Activated CD8-positive, alpha-beta T cell treated with anti-CD3 and anti-CD28 coated beads for 36 hours (primary cell): Measurements from ENCODE around the gene CCDC70. TPM values are rescaled to one million over a fixed set of nuclear protein-coding genes. Genes with fewer than 3 reads are reported as not detected.

Experiments
- ATAC-seq: fragments of 200-7000 bp; cut with Tn5 transposase; one replicate; pipeline ENCODE4 v1.10.0; 2021; ENCODE audit warnings: mild to moderate bottlenecking, moderate library complexity
- CTCF ChIA-PET: fragments of 350-600 bp; sonication (Branson Sonifier 250); formaldehyde crosslinking; loops from one replicate; lab custom pipeline; 2021; ENCODE audit warnings: antibody characterized with exemption; lab: Charles Lee
- POLR2A ChIA-PET: fragments of 350-600 bp; sonication (Branson Sonifier 250); formaldehyde crosslinking; loops from one replicate; lab custom pipeline; 2021; ENCODE audit warnings: antibody characterized with exemption; lab: Charles Lee
- DNase-seq: peaks from one replicate; pipeline ENCODE4 v3.0.0-alpha.2; 2020
- H3K27ac Mint-ChIP-seq: one replicate; pipeline ENCODE4 v1.8.0; 2021; ENCODE audit warnings: mild to moderate bottlenecking, mixed read lengths
- H3K27me3 Mint-ChIP-seq: one replicate; pipeline ENCODE4 v1.8.0; 2021; ENCODE audit warnings: mixed read lengths
- H3K36me3 Mint-ChIP-seq: one replicate; pipeline ENCODE4 v1.8.0; 2021; ENCODE audit warnings: low read depth, mixed read lengths
- H3K4me1 Mint-ChIP-seq: one replicate; pipeline ENCODE4 v1.8.0; 2021; ENCODE audit warnings: low read depth, mixed read lengths
- H3K4me3 Mint-ChIP-seq: one replicate; pipeline ENCODE4 v1.8.0; 2021; ENCODE audit warnings: mild to moderate bottlenecking, moderate library complexity, mixed read lengths
- H3K9me3 Mint-ChIP-seq: one replicate; pipeline ENCODE4 v1.8.0; 2021; ENCODE audit warnings: mixed read lengths
- intact Hi-C: fragments of 100-400 bp; cut with micrococcal nuclease; formaldehyde crosslinking; loops from one replicate; pipeline ENCODE4 v1.10.0; 2022
- total RNA-seq, 2 experiments: library from RNA; stranded (reverse); gene quantifications; one replicate each; pipeline ENCODE4 v1.2.3, GENCODE V29; 2021
- TF ChIP-seq, protein P1 (sequence below): fragments of 200-600 bp; IDR thresholded peaks from one replicate; pipeline ENCODE4 v1.8.0; 2022; ENCODE audit warnings: antibody characterized with exemption, mild to moderate bottlenecking

The CCDC70 gene
- total RNA-seq, 2 experiments from 2014 or later, result 0.45 to 0.72 TPM

DNA sequence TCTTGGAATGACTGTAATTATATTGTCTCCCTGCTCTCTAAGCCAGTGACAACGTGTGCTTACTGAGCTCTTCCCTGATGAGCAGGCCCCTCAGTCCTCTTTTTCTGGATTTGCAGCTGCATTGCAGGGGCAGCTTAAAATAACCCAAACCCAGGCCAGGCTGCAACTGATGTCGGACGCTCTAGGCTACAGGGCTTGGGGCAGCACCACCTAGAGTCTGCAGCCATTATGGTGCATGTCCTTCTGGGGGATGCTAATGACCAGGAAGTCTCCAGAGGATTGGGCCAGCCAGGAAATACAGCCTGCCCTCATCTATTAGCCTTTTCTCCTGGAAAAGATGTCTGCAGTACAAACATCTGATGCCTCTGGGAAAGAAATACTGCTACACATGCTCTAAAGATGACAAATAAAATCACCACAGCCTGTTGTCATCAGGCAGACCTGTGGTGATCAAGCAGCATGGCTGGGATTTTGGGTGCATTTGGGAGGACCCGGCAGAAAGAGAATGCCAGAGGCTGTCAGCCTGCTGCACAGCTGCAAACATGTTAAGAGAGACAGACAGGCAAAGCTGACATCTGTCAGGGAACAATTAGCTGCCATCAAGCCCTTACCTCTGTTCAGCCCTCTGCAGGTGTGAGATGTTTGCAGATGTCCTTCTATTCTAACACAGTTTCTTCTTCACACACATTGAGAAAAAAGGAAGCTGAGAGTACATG is 51.8 kb downstream of the CCDC70 start:
- no peak overlapping the region for H3K27ac Mint-ChIP-seq
- intact Hi-C loops, result no loop called here
- ChIA-PET CTCF (interaction anchor here (0.9 to 2.3 kb wide), 5 partner anchors 9 to 288 kb away, joined by 3 to 13 read pairs (median 4); no protein-coding TSS in a partner anchor), POLR2A (interaction anchor here (1.1 kb wide), 1 partner anchor 18 kb away, joined by 3 read pairs; no protein-coding TSS in a partner anchor)
- no peaks in the 10 kb centered on the region for H3K9me3 Mint-ChIP-seq
- peaks cover 4% of the 10 kb centered on the region for H3K27me3 Mint-ChIP-seq
- H3K36me3 Mint-ChIP-seq, result no peaks in the 10 kb centered on the region
- peaks cover 19% of the 10 kb centered on the region for H3K4me1 Mint-ChIP-seq
- TF ChIP-seq, protein P1, sequence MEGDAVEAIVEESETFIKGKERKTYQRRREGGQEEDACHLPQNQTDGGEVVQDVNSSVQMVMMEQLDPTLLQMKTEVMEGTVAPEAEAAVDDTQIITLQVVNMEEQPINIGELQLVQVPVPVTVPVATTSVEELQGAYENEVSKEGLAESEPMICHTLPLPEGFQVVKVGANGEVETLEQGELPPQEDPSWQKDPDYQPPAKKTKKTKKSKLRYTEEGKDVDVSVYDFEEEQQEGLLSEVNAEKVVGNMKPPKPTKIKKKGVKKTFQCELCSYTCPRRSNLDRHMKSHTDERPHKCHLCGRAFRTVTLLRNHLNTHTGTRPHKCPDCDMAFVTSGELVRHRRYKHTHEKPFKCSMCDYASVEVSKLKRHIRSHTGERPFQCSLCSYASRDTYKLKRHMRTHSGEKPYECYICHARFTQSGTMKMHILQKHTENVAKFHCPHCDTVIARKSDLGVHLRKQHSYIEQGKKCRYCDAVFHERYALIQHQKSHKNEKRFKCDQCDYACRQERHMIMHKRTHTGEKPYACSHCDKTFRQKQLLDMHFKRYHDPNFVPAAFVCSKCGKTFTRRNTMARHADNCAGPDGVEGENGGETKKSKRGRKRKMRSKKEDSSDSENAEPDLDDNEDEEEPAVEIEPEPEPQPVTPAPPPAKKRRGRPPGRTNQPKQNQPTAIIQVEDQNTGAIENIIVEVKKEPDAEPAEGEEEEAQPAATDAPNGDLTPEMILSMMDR, result no peak
- ATAC-seq (no peak), DNase-seq (no peak)
- no peak overlapping the region for H3K4me3 Mint-ChIP-seq

- Mint-ChIP-seq H3K27me3 (peaks cover 4% of the 10 kb centered on the region), H3K36me3 (no peaks in the 10 kb centered on the region), H3K4me3 (no peak overlapping the region), H3K27ac (no peak overlapping the region), H3K4me1 (peaks cover 16% of the 10 kb centered on the region), H3K9me3 (no peaks in the 10 kb centered on the region)
- ChIA-PET CTCF (interaction anchor here (1.3 to 2.3 kb wide), 3 partner anchors 9 to 287 kb away, joined by 3 to 13 read pairs (median 4); no protein-coding TSS in a partner anchor), POLR2A (interaction anchor here (1.1 kb wide), 1 partner anchor 18 kb away, joined by 3 read pairs; no protein-coding TSS in a partner anchor)
- DNase-seq (no peak), ATAC-seq (no peak)
- intact Hi-C loops, result no loop called here
- TF ChIP-seq, protein P1, result no peak
Observed at GRCh38 chr13:51914137-51914493, 52.3 kb downstream of the CCDC70 start.

Other genes starting within 250 kb of the CCDC70 start
- gene DHRS12, start 57.8 kb upstream of the CCDC70 start, total RNA-seq, result 1 to 10 TPM; 6.6 to 6.7 TPM
- under 1 TPM; 0.18 to 0.32 TPM for gene TMEM272, start 16.8 kb upstream of the CCDC70 start, total RNA-seq
- gene ATP7B, start 149.5 kb downstream of the CCDC70 start, total RNA-seq, result 1 to 10 TPM; 1.1 TPM
- 10 to 100 TPM; 21.0 to 22.6 TPM for gene ALG11, start 150.4 kb downstream of the CCDC70 start, total RNA-seq
- 1 to 10 TPM; 7.2 to 7.3 TPM for gene UTP14C, start 162.7 kb downstream of the CCDC70 start, total RNA-seq